Skeletal muscle tissue (tissue), 4 donors: ENCODE data around the gene ABI1. TPM values are rescaled to one million over a fixed set of nuclear protein-coding genes. Genes with fewer than 3 reads are reported as not detected.
"Not testable (repeated sequence)": the region's sequence is repeated elsewhere in the genome, so short reads cannot be mapped to it uniquely, and the experiment has no call there.

Experiments used
- H3K27ac ChIP-seq: one replicate; pipeline ENCODE4 v1.7.0; 2013; ENCODE audit warnings: mild to moderate bottlenecking, low read depth, low read length, inconsistent platforms
- H3K27me3 ChIP-seq, 3 donors: one replicate each; pipeline ENCODE4 v1.7.0; 2013; ENCODE audit warnings: low read length in 3 of 3; ENCODE audit not compliant: control insufficient read depth in 3 of 3, insufficient read depth in 3 of 3
- H3K36me3 ChIP-seq, 3 donors: one replicate each; pipeline ENCODE4 v1.7.0; 2013; ENCODE audit warnings: low read length in 3 of 3; ENCODE audit not compliant: control insufficient read depth in 3 of 3, insufficient read depth in 3 of 3
- H3K4me1 ChIP-seq, 3 donors: one replicate each; pipeline ENCODE4 v1.7.0; 2013; ENCODE audit warnings: low read length in 3 of 3, mild to moderate bottlenecking in 3 of 3; ENCODE audit not compliant: control insufficient read depth in 3 of 3, insufficient read depth in 3 of 3
- H3K4me3 ChIP-seq, 3 donors: one replicate each; pipeline ENCODE4 v1.7.0; 2013; ENCODE audit warnings: low read length in 3 of 3
- H3K9ac ChIP-seq, 3 donors: one replicate each; pipeline ENCODE4 v1.7.0; 2013; ENCODE audit warnings: low read length in 3 of 3, mild to moderate bottlenecking in 3 of 3, moderate library complexity in 2 of 3, low read depth in 1 of 3
- H3K9me3 ChIP-seq, 3 donors: one replicate each; pipeline ENCODE4 v1.7.0; 2013; ENCODE audit warnings: low read length in 3 of 3; ENCODE audit not compliant: control insufficient read depth in 3 of 3
- total RNA-seq: library from RNA; depleted of rRNA; stranded (reverse); fragments of >200 nt; gene quantifications from one replicate; pipeline ENCODE4 v1.2.3, GENCODE V29; 2014
- donor health status: Osteomylitis.

Gene ABI1
- total RNA-seq, 1 donor from 2014 or later, result 23.0 TPM

- no peak overlapping the region for H3K9ac ChIP-seq
- no peak overlapping the region for H3K4me3 ChIP-seq
- H3K9me3 ChIP-seq, result no peaks in the 10 kb centered on the region
- H3K27me3 ChIP-seq, result no peaks in the 10 kb centered on the region
- H3K4me1 ChIP-seq, result peaks cover under 1 to 5% (median 3%) of the 10 kb centered on the region in 3 donors
- H3K36me3 ChIP-seq, result no peaks in the 10 kb centered on the region
- H3K27ac ChIP-seq, result no peak overlapping the region
These were observed 63.4 kb downstream of the ABI1 start for GRCh38 chr10:26797340-26797739.

DNA sequence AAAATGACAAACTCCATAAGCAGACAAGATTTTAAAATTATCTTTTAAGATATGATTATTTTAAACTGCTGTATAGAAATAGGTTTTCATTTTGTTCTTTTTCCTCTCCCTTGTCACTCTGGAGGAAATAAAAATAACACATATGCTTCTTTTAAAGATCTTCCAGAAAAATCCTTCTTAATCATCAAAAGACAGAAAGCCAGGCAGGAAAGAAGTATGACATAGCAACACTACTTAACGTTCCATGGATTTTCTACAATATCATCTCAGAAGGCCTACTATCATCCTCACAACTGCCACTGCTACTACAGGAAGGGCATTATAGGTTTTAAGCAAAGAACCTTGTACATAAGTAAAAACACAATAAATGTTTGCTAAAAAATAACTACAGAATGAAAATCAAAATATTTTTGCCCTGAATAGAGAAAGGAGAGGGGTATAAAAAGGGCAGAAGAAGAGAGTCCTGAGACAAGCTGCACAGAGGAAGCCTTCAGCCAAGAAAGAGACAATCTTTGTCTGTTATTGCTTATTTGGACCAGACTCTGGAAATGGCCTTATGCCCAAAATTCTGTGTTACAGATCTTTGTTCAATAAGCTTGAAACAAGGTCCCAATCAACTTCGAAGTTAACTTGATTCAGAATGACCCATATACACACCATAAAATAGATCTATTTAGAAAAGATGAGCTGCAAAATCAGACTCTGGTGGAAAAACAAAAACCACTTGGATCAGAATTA is 67.8 kb downstream of the ABI1 start:
- no peak overlapping the region for H3K9ac ChIP-seq
- H3K9me3 ChIP-seq, result no peaks in the 10 kb centered on the region
- H3K27me3 ChIP-seq, result no peaks in the 10 kb centered on the region
- no peak overlapping the region for H3K27ac ChIP-seq
- no peaks in the 10 kb centered on the region for H3K36me3 ChIP-seq
- no peak overlapping the region for H3K4me3 ChIP-seq
- peaks cover 0 to 3% (median 0%) of the 10 kb centered on the region in 3 donors for H3K4me1 ChIP-seq

DNA sequence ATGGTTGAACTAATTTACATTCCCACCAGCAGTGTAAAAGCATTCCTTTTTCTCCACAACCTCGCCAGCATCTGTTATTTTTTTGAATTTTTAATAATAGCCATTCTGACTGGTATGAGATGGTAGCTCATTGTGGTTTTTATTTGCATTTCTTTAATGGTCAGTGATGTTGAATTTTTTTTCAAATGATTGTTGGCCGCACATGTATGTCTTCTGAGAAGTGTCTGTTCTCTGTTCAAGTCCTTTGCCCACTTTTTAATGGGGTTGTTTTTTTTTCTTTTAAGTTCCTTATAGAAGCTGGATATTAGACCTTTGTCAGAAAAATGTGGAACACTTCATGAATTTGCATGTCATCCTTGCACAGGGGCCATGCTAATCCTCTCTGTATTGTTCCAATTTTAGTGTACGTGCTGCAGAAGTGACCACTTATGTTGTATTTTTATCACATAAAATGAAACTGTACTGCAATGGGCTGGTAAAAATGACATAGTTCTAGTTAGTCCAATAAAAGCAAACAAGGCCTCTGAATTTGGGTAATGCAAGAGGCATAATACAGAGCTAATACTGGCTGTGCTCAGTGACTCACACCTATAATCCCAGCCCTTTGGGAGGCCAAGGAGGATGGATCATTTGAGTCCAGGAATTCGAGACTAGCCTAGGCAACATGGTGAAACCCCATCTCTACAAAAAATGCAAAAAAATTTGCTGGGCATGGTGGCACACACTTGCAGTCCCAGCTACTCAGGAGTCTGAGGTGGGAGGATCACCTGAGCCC is 70.3 kb downstream of the ABI1 start:
- Histone ChIP-seq H3K9me3 (no peaks in the 10 kb centered on the region), H3K4me3 (no peak overlapping the region), H3K4me1 (peaks cover 0 to 3% (median 0%) of the 10 kb centered on the region in 3 donors), H3K27ac (no peak overlapping the region), H3K36me3 (no peaks in the 10 kb centered on the region), H3K9ac (no peak overlapping the region), H3K27me3 (no peaks in the 10 kb centered on the region)

- H3K4me3 ChIP-seq, H3K4me1 ChIP-seq: not testable (repeated sequence)
These were observed 71.0 kb downstream of the ABI1 start for GRCh38 chr10:26789779-26790178.

GRCh38 chr10:26787362-26787761 is 73.4 kb downstream of the ABI1 start:
- no peaks in the 10 kb centered on the region for H3K27me3 ChIP-seq
- H3K27ac ChIP-seq, result no peak overlapping the region
- H3K9ac ChIP-seq, result no peak overlapping the region
- H3K36me3 ChIP-seq, result no peaks in the 10 kb centered on the region
- no peaks in the 10 kb centered on the region for H3K9me3 ChIP-seq
- H3K4me3 ChIP-seq, result no peak overlapping the region
- H3K4me1 ChIP-seq, result peaks cover 0 to 5% (median 0%) of the 10 kb centered on the region in 3 donors

More at GRCh38 chr10:26789779-26790178, 71.0 kb downstream of the ABI1 start:
- not testable (repeated sequence) for H3K27ac ChIP-seq, H3K36me3 ChIP-seq, H3K27me3 ChIP-seq, H3K9ac ChIP-seq, H3K9me3 ChIP-seq

- no peaks in the 10 kb centered on the region for H3K27me3 ChIP-seq
- no peak overlapping the region for H3K27ac ChIP-seq
- H3K4me1 ChIP-seq, result peaks cover 9 to 25% (median 10%) of the 10 kb centered on the region in 3 donors
- no peak overlapping the region for H3K9ac ChIP-seq
- H3K4me3 ChIP-seq, result no peak overlapping the region
- H3K9me3 ChIP-seq, result no peaks in the 10 kb centered on the region
- H3K36me3 ChIP-seq, result no peaks in the 10 kb centered on the region
These were observed 79.0 kb downstream of the ABI1 start for GRCh38 chr10:26781797-26782196.

DNA sequence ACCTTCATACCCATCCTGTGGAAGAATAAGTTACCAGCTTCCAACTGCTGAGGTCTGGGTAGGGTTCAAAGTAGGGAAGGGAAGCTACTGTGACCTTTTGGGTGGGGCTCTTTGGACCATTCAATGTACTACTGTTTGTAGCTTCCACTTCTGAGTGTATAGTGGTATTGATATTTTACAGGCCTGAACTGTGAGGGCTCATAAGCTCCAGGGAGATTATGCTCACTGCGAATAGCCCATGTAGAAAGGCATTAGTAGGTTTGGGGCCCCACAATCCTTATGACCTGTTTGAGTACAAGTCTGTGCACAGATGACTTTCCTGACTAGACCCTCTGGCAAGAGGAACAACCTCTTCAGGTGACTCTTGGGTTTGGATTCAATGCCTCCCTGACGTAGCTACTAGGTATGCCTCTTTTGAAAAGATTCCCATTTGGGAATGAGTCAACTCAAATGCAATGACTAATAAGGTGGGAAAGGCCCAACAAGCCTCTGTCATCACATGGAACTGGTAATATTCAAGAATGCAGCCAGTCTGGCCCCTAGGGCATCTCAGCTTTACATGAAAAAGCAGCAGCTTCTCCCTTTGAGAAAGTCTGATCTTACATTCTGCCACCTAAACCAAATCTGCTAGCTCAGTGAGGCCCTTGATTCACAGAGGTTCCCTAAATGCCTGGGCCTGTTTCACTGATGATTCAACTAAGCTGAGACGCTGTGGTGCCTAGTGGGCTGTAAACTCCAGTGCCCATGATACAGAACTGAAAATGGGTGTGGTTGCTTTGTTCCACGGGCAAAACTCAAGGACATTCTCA is 79.8 kb downstream of the ABI1 start:
- Histone ChIP-seq H3K9ac (no peak overlapping the region), H3K27me3 (no peaks in the 10 kb centered on the region), H3K4me1 (peaks cover 9 to 25% (median 10%) of the 10 kb centered on the region in 3 donors), H3K36me3 (no peaks in the 10 kb centered on the region), H3K27ac (no peak overlapping the region), H3K4me3 (no peak overlapping the region), H3K9me3 (no peaks in the 10 kb centered on the region)

GRCh38 chr10:26780106-26780792 is 80.5 kb downstream of the ABI1 start:
- Histone ChIP-seq H3K36me3 (no peaks in the 10 kb centered on the region), H3K9me3 (no peaks in the 10 kb centered on the region), H3K4me3 (no peak overlapping the region), H3K4me1 (peaks cover 9 to 25% (median 10%) of the 10 kb centered on the region in 3 donors), H3K27me3 (no peaks in the 10 kb centered on the region), H3K27ac (no peak overlapping the region), H3K9ac (no peak overlapping the region)

GRCh38 chr10:26779176-26779860 is 81.4 kb downstream of the ABI1 start:
- Histone ChIP-seq H3K27me3 (no peaks in the 10 kb centered on the region), H3K36me3 (no peaks in the 10 kb centered on the region), H3K4me3 (no peak overlapping the region), H3K9ac (no peak overlapping the region), H3K27ac (no peak overlapping the region), H3K4me1 (peaks cover 9 to 25% (median 10%) of the 10 kb centered on the region in 3 donors), H3K9me3 (no peaks in the 10 kb centered on the region)
